ENCODE data around the gene ATXN7.

The ATXN7 gene, protein sequence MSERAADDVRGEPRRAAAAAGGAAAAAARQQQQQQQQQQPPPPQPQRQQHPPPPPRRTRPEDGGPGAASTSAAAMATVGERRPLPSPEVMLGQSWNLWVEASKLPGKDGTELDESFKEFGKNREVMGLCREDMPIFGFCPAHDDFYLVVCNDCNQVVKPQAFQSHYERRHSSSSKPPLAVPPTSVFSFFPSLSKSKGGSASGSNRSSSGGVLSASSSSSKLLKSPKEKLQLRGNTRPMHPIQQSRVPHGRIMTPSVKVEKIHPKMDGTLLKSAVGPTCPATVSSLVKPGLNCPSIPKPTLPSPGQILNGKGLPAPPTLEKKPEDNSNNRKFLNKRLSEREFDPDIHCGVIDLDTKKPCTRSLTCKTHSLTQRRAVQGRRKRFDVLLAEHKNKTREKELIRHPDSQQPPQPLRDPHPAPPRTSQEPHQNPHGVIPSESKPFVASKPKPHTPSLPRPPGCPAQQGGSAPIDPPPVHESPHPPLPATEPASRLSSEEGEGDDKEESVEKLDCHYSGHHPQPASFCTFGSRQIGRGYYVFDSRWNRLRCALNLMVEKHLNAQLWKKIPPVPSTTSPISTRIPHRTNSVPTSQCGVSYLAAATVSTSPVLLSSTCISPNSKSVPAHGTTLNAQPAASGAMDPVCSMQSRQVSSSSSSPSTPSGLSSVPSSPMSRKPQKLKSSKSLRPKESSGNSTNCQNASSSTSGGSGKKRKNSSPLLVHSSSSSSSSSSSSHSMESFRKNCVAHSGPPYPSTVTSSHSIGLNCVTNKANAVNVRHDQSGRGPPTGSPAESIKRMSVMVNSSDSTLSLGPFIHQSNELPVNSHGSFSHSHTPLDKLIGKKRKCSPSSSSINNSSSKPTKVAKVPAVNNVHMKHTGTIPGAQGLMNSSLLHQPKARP

DNA sequence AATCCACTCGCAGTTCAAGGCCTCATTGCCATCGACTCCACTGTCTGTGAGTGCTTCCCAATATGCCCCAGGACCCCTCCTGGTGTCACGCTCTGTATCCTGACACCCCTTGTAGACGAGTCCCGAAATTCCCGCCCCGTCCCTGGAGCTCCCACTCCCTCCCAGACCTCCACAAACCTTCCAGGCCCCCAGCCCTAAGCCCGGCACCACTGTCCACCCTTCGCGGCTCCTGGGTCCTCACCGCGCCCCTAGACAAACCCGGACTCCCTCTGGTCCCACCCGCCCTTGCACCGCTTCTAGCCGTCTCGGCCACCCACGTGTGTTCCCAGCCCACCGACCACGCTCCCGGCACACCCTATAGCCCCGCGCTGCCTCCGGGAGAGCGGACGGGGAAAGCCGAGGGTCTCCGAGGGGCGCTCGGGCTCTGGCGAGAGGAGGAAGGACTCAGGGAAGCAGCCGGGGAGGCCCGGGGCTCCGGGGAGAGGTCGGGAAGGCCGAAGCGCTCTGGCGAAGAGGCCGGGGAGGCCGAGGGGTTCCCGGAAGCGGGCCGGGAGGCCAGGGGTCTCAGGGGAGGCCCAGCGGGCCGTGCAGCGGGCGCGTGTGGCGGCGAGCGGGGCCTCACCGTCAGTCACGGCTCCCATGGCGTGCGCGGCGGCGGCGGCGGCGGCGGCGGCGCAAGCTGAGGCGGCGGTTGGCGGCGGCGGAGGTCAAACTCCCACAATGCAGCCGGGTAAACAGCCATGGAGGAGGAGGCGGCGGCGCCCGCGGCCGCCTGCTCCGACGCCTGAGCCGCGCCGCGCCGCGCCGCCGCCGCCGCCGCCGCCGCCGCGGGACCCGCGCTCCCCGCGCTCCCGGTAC, at the start of gene ATXN7, which contains the start of gene THOC7:
Gene ATXN7, plus strand, starts transcription at position 718 of the 858 bp plus-strand sequence. CDS start 48,732 bp downstream, outside the sequence.
Gene THOC7, minus strand, starts transcription at position 656 of the 858 bp plus-strand sequence. Its CDS starts 15 bp downstream, at position 641.
- DNase-seq, result peak; percentile 69

DNA sequence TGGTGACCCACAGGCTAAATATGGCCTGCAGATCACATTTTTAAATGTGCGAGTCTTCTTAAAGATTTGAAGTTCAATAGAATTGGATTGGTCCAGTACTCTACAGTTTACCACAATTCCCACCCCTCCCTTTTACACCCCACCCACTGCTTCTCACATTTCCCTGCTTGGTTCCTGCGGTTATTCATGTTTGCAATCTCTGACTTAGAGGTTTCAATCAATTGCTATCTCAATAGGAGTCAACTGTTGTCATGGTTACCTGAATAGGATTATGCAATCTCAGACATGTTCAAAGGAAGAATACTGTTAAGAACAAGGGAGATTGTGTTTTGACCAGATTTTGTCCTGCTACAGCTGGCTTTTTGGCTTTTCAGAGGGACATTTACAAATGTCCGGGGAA, 49.4 kb upstream of the ATXN7 start:
- DNase-seq, result peak; percentile 86

DNA sequence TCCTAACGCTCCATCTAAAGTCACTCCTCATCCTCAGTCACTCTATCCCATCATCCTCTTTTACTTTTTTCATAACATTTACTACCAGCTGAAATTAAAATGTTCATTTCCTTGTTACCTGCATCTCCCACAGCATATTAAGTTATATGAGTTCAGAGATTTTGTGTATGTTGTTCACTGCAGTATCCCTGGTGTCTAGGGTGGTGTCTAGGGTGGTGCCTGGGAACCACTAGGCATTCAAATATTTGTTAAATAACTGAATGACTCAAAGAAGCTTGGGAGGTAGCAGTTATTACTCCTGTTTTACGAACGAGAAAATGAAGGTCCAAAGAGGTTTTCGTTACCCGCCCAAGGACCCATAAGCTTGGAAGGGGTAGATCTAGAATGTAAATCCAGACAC, 46.4 kb upstream of the ATXN7 start:
- DNase-seq, result no peak

DNA sequence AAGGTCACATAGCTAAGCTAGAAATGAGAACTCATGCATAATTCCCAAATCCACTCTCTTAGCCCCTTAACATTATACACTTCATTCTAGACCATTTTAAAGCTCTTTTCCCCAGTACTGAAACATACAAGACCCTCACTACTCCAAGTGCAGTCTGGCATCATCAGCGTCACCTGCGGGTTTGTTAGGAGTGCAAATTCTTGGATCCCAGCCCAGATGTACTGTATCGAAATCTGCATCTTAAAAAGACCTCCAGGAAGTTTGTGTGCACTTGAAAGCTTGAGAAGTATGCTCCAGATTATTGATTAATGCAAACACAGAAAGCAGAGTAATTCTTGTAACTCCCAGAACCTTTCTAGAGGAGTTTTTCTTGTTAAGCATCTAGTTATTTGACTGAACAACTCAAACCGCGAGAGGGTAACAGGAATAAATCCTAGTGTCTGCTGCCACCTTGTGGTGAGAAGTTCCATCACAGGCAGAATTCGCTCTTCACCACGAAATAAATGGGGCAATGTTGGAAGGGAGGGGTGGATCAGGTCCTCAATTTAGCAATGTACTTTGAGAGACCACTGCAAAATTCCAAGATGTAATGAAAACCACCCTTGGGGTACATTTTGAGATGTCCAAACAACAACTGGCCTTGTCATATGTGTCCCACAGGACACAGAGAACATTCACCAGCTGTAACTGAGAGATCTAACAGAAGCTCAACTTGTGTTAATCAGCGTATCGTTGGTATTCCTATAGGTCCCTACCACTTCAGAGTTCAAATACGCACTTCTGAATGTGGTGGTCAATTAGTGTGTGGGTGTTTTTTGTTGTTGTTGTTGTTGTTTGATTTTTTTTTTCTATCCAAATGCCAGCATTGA, 45.2 kb upstream of the ATXN7 start:
- DNase-seq, result peak; percentile 77

DNA sequence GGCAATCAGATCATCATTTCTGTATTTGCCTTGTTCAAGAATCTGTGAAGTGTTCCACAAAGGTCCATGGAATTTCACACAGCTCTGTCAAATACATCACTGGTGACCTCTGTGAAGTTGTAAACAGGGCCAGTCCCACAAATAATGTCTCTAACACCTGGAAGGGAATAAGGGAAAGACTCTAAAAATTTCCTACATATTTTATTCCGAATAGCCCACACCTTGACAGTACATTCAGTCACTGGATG, 44.6 kb upstream of the ATXN7 start, which contains the start of gene C3orf49:
Gene C3orf49, plus strand, starts transcription at position 149 of the 248 bp plus-strand sequence. CDS start 173 bp downstream, outside the sequence.
- DNase-seq, result no peak

DNA sequence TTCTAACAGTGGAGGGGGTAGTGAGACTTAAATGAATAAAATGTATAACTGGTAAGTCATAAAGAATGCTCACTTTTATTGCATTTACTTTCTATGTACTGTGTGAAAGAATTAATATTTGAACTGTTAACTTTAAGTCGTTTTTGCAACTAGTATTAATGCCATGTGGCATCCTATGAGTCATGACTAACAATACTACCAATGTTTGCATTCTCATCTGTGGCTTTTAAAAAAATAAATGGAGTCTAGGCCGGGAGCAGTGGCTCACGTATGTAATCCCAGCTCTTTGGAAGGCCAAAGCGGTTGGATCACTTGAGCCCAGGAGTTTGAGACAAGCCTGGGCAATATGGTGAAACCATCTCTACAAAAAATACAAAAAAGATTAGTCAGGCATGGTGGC, 39.4 kb upstream of the ATXN7 start:
- no peak for DNase-seq

DNA sequence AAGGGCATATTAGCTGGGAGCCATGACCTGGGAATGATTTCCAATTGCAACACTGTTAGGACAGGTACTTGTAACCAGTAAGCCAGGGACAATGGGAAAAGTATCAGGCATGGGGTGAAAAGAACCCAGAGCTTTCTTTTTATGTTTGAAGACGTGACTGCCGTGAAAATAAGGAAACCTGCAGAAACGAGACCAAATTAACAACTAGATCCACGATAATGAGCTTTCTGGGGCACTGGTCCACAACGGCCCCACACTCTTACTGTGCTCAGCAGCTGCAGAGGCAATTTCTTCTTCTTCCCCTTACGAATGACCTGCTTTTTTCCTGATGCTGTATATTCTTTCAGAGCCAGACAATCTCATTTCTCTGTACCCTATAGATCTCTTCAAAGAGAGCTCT, 33.1 kb upstream of the ATXN7 start:
- no peak for DNase-seq

DNA sequence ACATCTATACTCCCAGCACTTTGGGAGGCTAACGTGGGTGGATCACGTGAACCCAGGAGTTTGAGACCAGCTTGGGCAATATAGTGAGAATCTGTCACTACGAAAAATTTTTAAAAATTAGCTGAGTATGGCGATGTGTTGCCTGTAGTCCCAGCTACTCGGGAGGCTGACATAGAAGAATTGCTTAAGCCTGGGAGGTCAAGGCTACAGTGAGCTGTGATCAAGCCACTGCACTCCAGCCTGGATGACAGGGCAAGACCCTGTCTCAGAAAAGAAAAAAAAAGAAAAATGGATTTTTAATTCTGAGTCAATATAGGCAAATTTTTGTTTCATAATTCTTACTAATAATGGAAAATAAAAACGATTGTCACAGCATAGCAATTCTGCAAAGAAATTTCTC, 31.3 kb upstream of the ATXN7 start:
- DNase-seq, result no peak

DNA sequence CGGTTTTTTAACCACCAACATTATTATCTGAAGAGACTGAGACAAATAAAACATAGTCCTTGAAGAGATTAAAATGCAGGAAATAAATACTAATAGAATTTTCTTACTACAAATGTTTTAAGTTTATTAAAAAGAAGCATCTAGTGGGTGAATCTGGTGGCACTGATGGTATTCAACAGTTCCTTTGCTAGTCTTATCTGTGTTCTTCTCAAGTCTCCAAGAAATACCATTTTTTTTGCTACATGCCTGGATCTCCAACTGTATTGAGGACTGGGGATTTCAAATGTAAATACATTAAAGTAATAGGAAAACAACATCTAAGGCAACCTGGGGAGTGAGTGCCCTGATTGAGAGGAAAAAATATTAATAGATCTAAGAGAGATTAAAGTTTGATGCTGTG, 22.0 kb upstream of the ATXN7 start:
- DNase-seq, result no peak

DNA sequence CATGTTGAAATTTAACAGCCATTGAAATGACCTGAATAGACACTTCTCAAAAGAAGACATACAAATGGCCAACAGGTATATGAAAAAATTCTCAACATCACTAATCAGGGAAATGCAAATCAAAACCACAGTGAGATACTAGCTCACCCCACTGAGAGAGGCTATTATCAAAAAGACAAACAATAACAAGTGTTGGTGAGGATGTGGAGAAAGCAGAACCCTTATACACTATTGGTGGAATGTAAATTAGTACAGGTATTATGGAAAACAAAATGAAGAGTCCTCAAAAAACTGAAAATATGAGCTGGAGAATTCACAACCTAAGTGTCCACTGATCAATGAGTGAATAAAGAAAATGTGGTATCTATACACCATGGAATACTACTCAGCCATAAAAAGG, 21.5 kb upstream of the ATXN7 start:
- no peak for DNase-seq

DNA sequence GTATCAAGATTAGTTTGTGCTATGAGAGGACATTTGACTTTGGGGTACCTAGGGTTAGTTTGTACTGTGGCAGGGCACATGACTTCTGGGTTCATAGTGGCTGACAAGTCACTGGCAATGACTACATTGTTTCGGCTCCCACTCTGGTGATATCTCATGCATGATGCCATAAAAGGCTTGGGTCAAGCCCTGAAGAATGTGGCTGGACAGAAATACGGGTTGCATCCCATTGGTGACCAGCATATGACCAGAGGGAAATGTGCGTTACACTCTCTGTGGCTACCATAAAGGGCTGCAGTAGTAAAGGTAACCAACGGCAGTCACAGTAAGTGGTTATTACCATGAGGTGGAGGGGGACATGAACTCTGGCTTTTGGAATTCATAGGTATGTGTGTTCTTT, 18.5 kb upstream of the ATXN7 start:
- DNase-seq, result no peak

DNA sequence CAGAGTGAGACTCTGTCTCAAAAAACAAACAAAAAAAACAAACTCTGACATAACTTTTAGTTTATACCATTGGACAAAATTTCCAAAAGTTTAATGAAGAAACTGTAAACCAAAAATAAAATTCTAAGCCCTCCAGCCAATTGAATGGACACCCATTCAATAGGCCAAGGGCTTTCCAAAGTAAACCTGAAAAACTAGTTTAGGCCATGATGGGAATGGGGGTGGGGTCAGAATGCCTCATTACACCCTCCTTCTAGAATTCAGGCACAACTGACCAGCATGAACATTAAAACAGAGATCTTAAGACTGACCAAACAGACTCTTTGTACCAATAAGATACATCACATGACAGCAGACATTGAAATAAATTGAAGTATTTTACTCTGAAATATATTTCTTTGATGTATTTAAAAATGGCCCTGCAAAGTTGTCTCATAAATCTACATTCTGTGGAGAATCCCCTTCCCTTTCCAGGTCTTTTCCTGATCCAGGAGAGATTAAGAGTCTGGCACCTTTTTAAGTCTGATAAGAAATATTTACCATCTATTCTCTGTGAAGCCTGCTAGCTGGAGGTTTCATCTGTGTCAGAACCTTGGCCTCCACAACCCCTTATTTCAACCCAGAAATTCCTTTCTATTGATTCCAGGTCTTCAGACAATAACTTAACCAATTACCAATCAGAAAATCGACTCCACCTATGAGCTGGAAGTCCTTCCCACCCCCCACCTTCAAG, 15.8 kb upstream of the ATXN7 start:
- no peak for DNase-seq

DNA sequence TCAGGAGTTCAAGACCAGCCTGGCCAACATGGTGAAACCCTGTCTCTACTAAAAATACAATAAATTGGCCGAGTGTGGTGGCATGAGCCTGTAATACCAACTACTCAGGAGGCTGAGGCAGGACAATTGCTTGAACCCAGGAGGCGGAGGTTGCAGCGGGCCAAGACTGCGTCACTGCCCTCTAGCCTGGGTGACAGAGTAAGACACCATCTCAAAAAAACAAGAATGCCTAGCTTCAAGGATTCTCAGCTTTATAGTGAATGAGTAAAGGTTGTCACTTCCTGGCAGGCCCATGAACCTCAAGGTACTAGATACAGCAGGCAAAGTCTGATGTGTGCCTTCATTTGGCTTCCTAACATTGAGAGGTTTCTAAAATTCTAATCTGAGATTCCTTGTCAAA, 14.5 kb upstream of the ATXN7 start:
- DNase-seq, result no peak

DNA sequence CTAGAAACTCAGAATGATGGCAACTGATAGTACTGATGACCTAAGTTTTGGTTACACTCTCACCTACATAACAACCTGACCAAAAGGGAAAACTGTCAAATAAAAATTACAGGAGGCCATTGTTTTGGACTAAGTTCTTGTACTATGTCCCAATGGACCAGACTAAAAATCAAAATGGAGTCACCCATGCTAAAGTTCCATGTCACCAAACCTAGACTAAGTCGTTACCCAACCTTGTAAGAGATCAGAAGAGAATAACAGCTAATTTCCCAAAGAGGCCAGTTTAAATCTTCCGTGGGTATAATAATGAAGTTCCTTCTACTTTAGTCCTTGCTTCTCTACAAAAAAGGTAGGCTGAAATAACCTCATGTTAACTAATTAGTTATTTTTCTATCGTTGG, 12.4 kb upstream of the ATXN7 start:
- no peak for DNase-seq

DNA sequence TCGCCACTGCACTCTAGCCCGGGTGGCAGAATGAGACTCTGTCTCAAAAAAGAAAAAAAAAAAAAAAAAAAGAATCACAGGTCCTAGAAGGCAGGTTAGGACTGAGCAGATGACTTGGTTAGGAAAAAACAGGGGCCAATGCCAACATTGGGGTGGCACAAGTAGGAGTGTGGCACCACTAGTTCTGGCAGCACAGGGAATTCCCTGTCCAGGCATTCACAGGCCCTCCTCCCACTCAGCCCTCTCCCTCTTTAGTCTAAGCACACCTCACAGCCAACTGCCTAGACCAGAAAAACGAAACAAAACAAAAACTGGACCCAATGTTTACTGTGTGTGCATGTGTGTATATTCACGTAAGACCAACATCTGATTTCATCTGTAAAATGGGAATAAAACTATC, 10.6 kb upstream of the ATXN7 start:
- no peak for DNase-seq

DNA sequence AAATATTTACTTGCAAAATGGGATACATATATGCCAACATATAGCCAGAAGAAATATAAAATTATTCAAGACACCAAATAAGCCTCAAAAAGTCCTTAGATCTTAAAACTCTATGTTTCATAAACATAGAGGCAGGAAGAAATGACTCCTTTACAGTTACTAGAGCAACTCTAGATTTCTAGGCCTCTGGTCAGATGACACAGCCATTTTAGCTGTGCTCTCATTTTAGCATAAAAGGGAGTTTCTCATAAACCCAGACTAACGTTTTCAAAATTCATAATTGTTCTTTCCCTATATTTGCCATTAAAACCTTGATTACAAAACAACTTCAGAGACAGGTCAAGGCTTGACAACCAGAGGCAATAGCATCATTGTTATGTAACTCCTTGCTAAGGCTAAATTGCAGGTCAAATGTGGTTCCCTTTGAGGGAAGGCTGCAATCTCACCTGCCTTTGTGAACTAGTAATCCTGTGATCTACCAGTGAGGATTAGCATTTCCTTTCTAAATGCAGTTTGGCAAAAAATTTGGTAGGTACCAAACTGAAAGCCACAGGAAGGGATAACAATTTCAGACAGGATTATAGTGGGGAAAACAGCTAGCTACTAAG, 8.2 kb upstream of the ATXN7 start:
- DNase-seq, result peak; percentile 49

DNA sequence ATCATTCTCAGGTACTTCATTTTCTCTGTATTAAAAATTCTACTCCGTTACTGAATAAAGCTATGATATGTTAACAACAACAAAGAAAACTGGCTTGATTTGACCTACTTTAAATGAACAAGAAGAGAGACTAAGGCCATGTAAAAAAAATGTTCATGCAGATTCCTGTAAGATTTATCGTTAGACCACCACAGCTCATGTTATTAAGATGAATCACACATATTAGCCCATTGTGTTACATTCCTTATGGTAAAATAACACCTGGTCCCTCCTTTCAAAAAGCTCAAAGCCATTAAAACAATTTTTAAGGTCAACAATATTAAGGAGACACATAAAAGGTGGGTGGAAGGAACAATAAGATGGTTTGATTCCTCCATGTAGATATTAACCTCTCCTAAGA, 6.4 kb upstream of the ATXN7 start:
- no peak for DNase-seq

DNA sequence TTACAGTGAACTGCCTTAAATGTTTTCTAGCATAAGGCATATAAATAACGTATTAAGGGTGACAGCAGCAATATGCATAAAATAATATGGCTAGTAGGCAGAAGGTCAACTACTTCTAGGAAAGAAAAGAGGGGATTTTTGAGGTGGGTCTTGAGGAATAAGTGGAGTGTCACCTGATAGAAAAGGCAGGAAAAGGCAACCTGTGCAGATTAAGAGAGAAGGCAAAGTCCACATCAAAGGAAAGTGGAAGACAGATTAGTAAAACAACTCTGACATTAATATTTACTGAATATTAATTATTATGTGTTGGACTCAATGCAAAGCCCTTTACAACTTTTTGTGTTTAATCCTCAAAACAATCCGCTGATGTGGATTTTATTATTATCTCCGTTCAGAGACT, 2.9 kb upstream of the ATXN7 start:
- no peak for DNase-seq

DNA sequence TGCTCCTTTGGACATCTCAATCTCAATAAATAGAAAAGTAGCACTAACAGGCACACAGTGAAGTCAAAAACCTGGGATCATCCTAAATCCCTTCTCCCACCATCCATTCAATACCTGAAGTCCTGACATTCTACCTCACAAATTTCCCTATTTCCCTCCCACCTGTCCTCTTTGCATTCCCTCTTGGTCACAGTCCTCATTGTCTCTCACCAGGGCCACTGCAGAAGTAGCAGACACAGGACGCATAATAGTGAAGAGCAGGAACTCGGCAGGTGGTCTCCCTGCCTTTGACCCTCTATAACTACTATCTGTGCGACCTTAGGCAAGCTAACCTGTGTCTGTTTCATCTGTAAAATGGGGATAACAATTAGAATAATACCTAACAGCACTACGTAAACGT, 2.4 kb upstream of the ATXN7 start:
- no peak for DNase-seq

DNA sequence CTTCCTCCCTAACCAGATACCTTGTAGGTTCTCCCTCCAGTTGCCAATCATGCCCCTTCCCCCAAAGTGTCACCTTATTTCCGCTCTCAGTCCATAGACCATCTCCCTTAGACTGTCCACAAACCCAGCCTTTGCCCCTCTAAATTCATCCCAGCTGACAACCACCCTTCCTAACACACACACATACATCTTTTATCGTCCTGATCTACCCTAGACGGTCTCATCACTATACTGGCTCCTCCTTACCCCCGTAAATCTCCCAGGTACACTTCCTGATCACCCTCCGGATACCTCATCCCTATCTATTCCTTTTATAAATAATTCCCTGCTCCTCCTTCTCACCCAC, 890 bp upstream of the ATXN7 start:
- peak; percentile 66 for DNase-seq

Data from OCI-M1 (cell line).